ENCODE results near the gene KRTAP3-1. TPM values are rescaled to one million over a fixed set of nuclear protein-coding genes. Genes with fewer than 3 reads are reported as not detected.

Gene KRTAP3-1
- total and polyA plus RNA-seq, 7 experiments from 2014 or later: not detected

GRCh38 chr17:41029633-41030245 is 20.8 kb upstream of the KRTAP3-1 start, which contains the start of gene KRTAP1-4:
KRTAP1-4 (minus strand) TSS chr17:41030195; CDS start chr17:41030078, 117 bp downstream.
- Mint-ChIP-seq H3K4me3 (no peak within 1 kb of the TSS), H3K36me3 (no peaks in the 10 kb centered on the region), H3K9me3 (peaks cover 0 to 3% (median 0%) of the 10 kb centered on the region in 11 donors), H3K27ac (no peak within 1 kb of the TSS), H3K4me1 (no peaks in the 10 kb centered on the region), H3K27me3 (peaks cover 16 to 32% (median 22%) of the 10 kb centered on the region in 5 donors)
- H3K4me1 ChIP-seq (ENCODE audit: control insufficient read depth in 2 of 2, insufficient read depth in 2 of 2, low read length in 2 of 2): no peaks in the 10 kb centered on the region
- ATAC-seq (no peak), DNase-seq (no peak)
- H3K27ac ChIP-seq (ENCODE audit: low read depth, low read length): no peak within 1 kb of the TSS
- H3K27me3 ChIP-seq (ENCODE audit: control insufficient read depth in 2 of 2, insufficient read depth in 2 of 2, low read length in 2 of 2): no peaks in the 10 kb centered on the region
- no peaks in the 10 kb centered on the region for H3K9me3 ChIP-seq (ENCODE audit: control insufficient read depth in 2 of 3, low read length in 3 of 3)
- no peak within 1 kb of the TSS for H3K4me3 ChIP-seq (ENCODE audit: low read length)
- H3K36me3 ChIP-seq (ENCODE audit: control insufficient read depth in 2 of 3, insufficient read depth in 3 of 3, low read length in 3 of 3): no peaks in the 10 kb centered on the region
- intact Hi-C loops (cut with micrococcal nuclease): no loop called here
- ChIA-PET CTCF (no interaction called here), POLR2A (no interaction called here)

DNA sequence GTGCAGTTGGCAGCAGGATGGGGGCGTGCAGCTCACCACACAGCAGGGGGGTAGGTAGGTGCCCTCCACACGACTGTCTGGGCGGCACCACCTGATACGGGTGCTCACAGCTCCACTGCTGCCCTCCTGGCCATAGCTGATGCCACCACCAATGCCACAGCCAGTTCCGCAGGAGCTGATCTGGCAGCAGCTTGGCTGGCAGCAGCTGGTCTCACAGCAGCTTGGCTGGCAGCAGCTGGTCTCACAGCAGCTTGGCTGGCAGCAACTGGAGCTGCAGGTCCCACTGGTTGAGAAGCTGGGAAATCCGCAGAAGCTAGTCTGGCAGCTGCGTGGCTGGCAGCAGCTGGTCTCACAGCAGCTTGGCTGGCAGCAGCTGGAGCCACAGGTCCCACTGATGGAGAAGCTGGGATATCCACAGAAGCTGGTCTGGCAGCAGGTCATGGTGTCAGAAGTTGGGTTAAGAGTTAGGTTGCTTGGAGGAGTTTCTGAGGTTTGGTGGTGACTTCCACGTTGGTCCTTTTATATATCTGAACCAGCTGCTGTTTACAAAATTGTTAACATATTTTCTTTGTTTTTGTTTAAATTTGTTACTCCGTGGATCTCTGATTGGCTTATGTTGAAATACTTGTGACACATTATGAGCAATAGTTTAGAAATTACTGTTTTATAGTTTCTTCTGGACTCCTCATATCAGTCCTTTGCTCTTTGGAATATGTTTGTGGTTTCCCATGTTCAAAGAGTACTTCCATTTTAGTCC is 18.0 kb upstream of the KRTAP3-1 start, which contains the start of gene KRTAP1-5:
TSS of gene KRTAP1-5 (minus strand) at position 494 of the 757 bp plus-strand sequence. CDS start at position 441, 53 bp downstream.
- Histone ChIP-seq H3K9me3 (ENCODE audit: control insufficient read depth in 2 of 3, low read length in 3 of 3) (no peaks in the 10 kb centered on the region), H3K27ac (ENCODE audit: low read depth, low read length) (no peak within 1 kb of the TSS), H3K27me3 (ENCODE audit: control insufficient read depth in 2 of 2, insufficient read depth in 2 of 2, low read length in 2 of 2) (no peaks in the 10 kb centered on the region), H3K4me1 (ENCODE audit: control insufficient read depth in 2 of 2, insufficient read depth in 2 of 2, low read length in 2 of 2) (no peaks in the 10 kb centered on the region), H3K4me3 (ENCODE audit: low read length) (no peak within 1 kb of the TSS), H3K36me3 (ENCODE audit: control insufficient read depth in 2 of 3, insufficient read depth in 3 of 3, low read length in 3 of 3) (no peaks in the 10 kb centered on the region)
- peaks cover 0 to 5% (median 0%) of the 10 kb centered on the region in 11 donors for H3K9me3 Mint-ChIP-seq
- peaks cover 0 to 4% (median 0%) of the 10 kb centered on the region in 5 donors for H3K36me3 Mint-ChIP-seq
- POLR2A ChIA-PET: no interaction called here
- H3K27me3 Mint-ChIP-seq: peaks cover 16 to 30% (median 23%) of the 10 kb centered on the region in 5 donors
- CTCF ChIA-PET: interaction anchor here (0.9 kb wide), 1 partner anchor 13 kb away, joined by 3 read pairs; no protein-coding TSS in a partner anchor
- no peak within 1 kb of the TSS for H3K4me3 Mint-ChIP-seq
- intact Hi-C loops (cut with micrococcal nuclease): no loop called here
- no peak for ATAC-seq
- no peak for DNase-seq
- no peaks in the 10 kb centered on the region for H3K4me1 Mint-ChIP-seq
- H3K27ac Mint-ChIP-seq: no peak within 1 kb of the TSS

DNA sequence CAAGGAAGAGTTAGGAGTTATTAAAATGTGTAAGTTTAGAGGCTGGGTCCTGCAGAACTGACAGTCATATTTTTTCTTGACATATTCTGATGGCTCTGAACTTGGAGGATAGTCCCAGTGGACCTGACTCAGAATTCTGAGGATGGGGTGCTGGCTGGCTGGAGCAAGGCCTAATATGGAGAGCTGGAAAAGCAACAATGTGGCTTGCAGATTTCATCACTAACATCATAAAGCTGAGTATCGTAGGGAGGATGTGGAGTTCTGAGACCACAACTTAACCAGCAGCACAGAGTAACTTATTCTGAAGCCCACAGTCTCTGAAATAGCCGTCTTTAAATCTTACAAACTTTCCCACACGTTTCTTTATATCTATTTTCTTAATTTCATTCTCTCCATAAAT is 15.8 kb upstream of the KRTAP3-1 start:
- DNase-seq: no peak
- ChIA-PET POLR2A (no interaction called here), CTCF (no interaction called here)
- Histone ChIP-seq H3K4me1 (ENCODE audit: control insufficient read depth in 2 of 2, insufficient read depth in 2 of 2, low read length in 2 of 2) (no peaks in the 10 kb centered on the region), H3K27me3 (ENCODE audit: control insufficient read depth in 2 of 2, insufficient read depth in 2 of 2, low read length in 2 of 2) (no peaks in the 10 kb centered on the region), H3K36me3 (ENCODE audit: control insufficient read depth in 2 of 3, insufficient read depth in 3 of 3, low read length in 3 of 3) (no peaks in the 10 kb centered on the region), H3K27ac (ENCODE audit: low read depth, low read length) (no peak overlapping the region), H3K4me3 (ENCODE audit: low read length) (no peak overlapping the region), H3K9me3 (ENCODE audit: control insufficient read depth in 2 of 3, low read length in 3 of 3) (no peaks in the 10 kb centered on the region)
- ATAC-seq: no peak
- peaks cover 0 to 4% (median 0%) of the 10 kb centered on the region in 5 donors for H3K36me3 Mint-ChIP-seq
- no peak overlapping the region for H3K4me3 Mint-ChIP-seq
- intact Hi-C loops (cut with micrococcal nuclease): no loop called here
- no peak overlapping the region for H3K27ac Mint-ChIP-seq
- peaks cover 8 to 30% (median 16%) of the 10 kb centered on the region in 5 donors for H3K27me3 Mint-ChIP-seq
- peaks cover 0 to 5% (median 0%) of the 10 kb centered on the region in 11 donors for H3K9me3 Mint-ChIP-seq
- H3K4me1 Mint-ChIP-seq: no peaks in the 10 kb centered on the region

DNA sequence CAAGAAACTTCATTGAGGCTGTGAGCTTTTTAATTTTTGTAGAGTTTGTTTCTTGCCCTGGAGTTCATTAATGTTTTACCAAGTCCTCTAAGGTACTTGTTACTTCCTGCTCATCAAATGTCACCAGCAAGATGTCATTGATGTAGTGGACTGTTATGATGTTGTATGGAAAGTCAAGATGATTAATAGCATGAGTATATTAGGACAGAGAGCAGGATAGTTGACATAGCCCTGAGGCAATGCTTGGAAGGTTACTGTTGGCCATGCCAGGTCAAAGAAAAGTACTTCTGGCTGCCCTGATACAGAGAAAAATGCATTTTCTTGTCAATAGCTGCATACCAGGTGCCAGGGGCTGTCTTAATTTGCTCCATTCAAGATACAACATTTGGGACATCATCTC is 11.4 kb upstream of the KRTAP3-1 start:
- Mint-ChIP-seq H3K4me1 (no peaks in the 10 kb centered on the region), H3K27ac (no peak overlapping the region), H3K36me3 (peaks cover 0 to 4% (median 0%) of the 10 kb centered on the region in 5 donors), H3K27me3 (peaks cover 3 to 12% (median 5%) of the 10 kb centered on the region in 5 donors), H3K4me3 (no peak overlapping the region), H3K9me3 (peaks cover 0 to 5% (median 0%) of the 10 kb centered on the region in 11 donors)
- intact Hi-C loops (cut with micrococcal nuclease): no loop called here
- no peak for ATAC-seq
- ChIA-PET CTCF (no interaction called here), POLR2A (no interaction called here)
- H3K36me3 ChIP-seq (ENCODE audit: control insufficient read depth in 2 of 3, insufficient read depth in 3 of 3, low read length in 3 of 3): no peaks in the 10 kb centered on the region
- H3K27ac ChIP-seq (ENCODE audit: low read depth, low read length): no peak overlapping the region
- no peaks in the 10 kb centered on the region for H3K9me3 ChIP-seq (ENCODE audit: control insufficient read depth in 2 of 3, low read length in 3 of 3)
- H3K4me3 ChIP-seq (ENCODE audit: low read length): no peak overlapping the region
- H3K4me1 ChIP-seq (ENCODE audit: control insufficient read depth in 2 of 2, insufficient read depth in 2 of 2, low read length in 2 of 2): no peaks in the 10 kb centered on the region
- DNase-seq: no peak
- H3K27me3 ChIP-seq (ENCODE audit: control insufficient read depth in 2 of 2, insufficient read depth in 2 of 2, low read length in 2 of 2): no peaks in the 10 kb centered on the region

- no peak overlapping the region for H3K4me3 Mint-ChIP-seq
- no peak for ATAC-seq
- no peaks in the 10 kb centered on the region for H3K4me1 Mint-ChIP-seq
- Histone ChIP-seq H3K36me3 (ENCODE audit: control insufficient read depth in 2 of 3, insufficient read depth in 3 of 3, low read length in 3 of 3) (no peaks in the 10 kb centered on the region), H3K4me3 (ENCODE audit: low read length) (no peak overlapping the region), H3K9me3 (ENCODE audit: control insufficient read depth in 2 of 3, low read length in 3 of 3) (no peaks in the 10 kb centered on the region), H3K4me1 (ENCODE audit: control insufficient read depth in 2 of 2, insufficient read depth in 2 of 2, low read length in 2 of 2) (no peaks in the 10 kb centered on the region), H3K27ac (ENCODE audit: low read depth, low read length) (no peak overlapping the region), H3K27me3 (ENCODE audit: control insufficient read depth in 2 of 2, insufficient read depth in 2 of 2, low read length in 2 of 2) (no peaks in the 10 kb centered on the region)
- H3K36me3 Mint-ChIP-seq: peaks cover 0 to 4% (median 0%) of the 10 kb centered on the region in 5 donors
- peaks cover 3 to 11% (median 6%) of the 10 kb centered on the region in 5 donors for H3K27me3 Mint-ChIP-seq
- H3K9me3 Mint-ChIP-seq: peaks cover 0 to 5% (median 0%) of the 10 kb centered on the region in 11 donors
- DNase-seq: no peak
- POLR2A ChIA-PET: no interaction called here
- no peak overlapping the region for H3K27ac Mint-ChIP-seq
- intact Hi-C loops (cut with micrococcal nuclease): no loop called here
- CTCF ChIA-PET: interaction anchor here (0.7 kb wide), 1 partner anchor 444 kb away, joined by 3 read pairs; no protein-coding TSS in a partner anchor
Observed at GRCh38 chr17:41019415-41019814, 10.5 kb upstream of the KRTAP3-1 start.

GRCh38 chr17:41018541-41018940 is 9.6 kb upstream of the KRTAP3-1 start:
- intact Hi-C loops (cut with micrococcal nuclease): no loop called here
- Mint-ChIP-seq H3K4me1 (no peaks in the 10 kb centered on the region), H3K27ac (no peak overlapping the region), H3K27me3 (peaks cover 3 to 10% (median 6%) of the 10 kb centered on the region in 5 donors), H3K4me3 (no peak overlapping the region), H3K36me3 (peaks cover 0 to 4% (median 0%) of the 10 kb centered on the region in 5 donors), H3K9me3 (peaks cover 0 to 5% (median 0%) of the 10 kb centered on the region in 11 donors)
- ChIA-PET POLR2A (no interaction called here), CTCF (no interaction called here)
- H3K4me1 ChIP-seq (ENCODE audit: control insufficient read depth in 2 of 2, insufficient read depth in 2 of 2, low read length in 2 of 2): no peaks in the 10 kb centered on the region
- no peaks in the 10 kb centered on the region for H3K27me3 ChIP-seq (ENCODE audit: control insufficient read depth in 2 of 2, insufficient read depth in 2 of 2, low read length in 2 of 2)
- H3K4me3 ChIP-seq (ENCODE audit: low read length): no peak overlapping the region
- ATAC-seq: no peak
- no peak overlapping the region for H3K27ac ChIP-seq (ENCODE audit: low read depth, low read length)
- no peaks in the 10 kb centered on the region for H3K9me3 ChIP-seq (ENCODE audit: control insufficient read depth in 2 of 3, low read length in 3 of 3)
- no peak for DNase-seq
- no peaks in the 10 kb centered on the region for H3K36me3 ChIP-seq (ENCODE audit: control insufficient read depth in 2 of 3, insufficient read depth in 3 of 3, low read length in 3 of 3)
